WTC11 (cell line): Measurements from ENCODE around the gene PPP1R16B. TPM values are rescaled to one million over a fixed set of nuclear protein-coding genes. Genes with fewer than 3 reads are reported as not detected.
A peak's percentile ranks its signal among the peaks of the same experiment; 100 is the strongest.

Source experiments
- ATAC-seq: fragments of 200-7000 bp; cut with Tn5 transposase; 2 replicates; pipeline ENCODE4 v1.10.0; 2021; ENCODE audit warnings: mild to moderate bottlenecking, moderate library complexity
- CTCF ChIA-PET: fragments of 300-600 bp; sonication (Branson Sonifier 250); formaldehyde crosslinking; loops from one replicate; lab custom pipeline; 2021; ENCODE audit warnings: antibody characterized with exemption; lab: Charles Lee
- POLR2A ChIA-PET: fragments of 350-600 bp; sonication (Branson Sonifier 250); formaldehyde crosslinking; loops from one replicate; lab custom pipeline; 2021; ENCODE audit warnings: antibody characterized with exemption; lab: Charles Lee
- DNase-seq: peaks from one replicate; pipeline ENCODE4 v3.0.0; 2021; ENCODE audit warnings: low spot score
- H3K27ac Mint-ChIP-seq: 2 replicates; pipeline ENCODE4 v1.8.0; 2021; ENCODE audit warnings: mixed read lengths
- H3K27me3 Mint-ChIP-seq: 2 replicates; pipeline ENCODE4 v1.8.0; 2021; ENCODE audit warnings: low read depth, mild to moderate bottlenecking, moderate library complexity, mixed read lengths
- H3K36me3 Mint-ChIP-seq: 2 replicates; pipeline ENCODE4 v1.8.0; 2021; ENCODE audit warnings: mixed read lengths
- H3K4me1 Mint-ChIP-seq: 2 replicates; pipeline ENCODE4 v1.8.0; 2022; ENCODE audit warnings: mixed read lengths
- H3K4me3 Mint-ChIP-seq: 2 replicates; pipeline ENCODE4 v1.8.0; 2021; ENCODE audit warnings: mild to moderate bottlenecking, moderate library complexity, mixed read lengths
- H3K9me3 Mint-ChIP-seq: 2 replicates; pipeline ENCODE4 v1.8.0; 2021; ENCODE audit warnings: mixed read lengths
- CREB1 ChIP-seq: sonication (generic); formaldehyde crosslinking; IDR thresholded peaks from 2 replicates; pipeline ENCODE4 v1.8.0; 2023; ENCODE audit warnings: mild to moderate bottlenecking, missing genetic modification reagents
- ETV6 ChIP-seq: sonication (generic); formaldehyde crosslinking; IDR thresholded peaks from 2 replicates; pipeline ENCODE4 v1.8.1; 2022; ENCODE audit warnings: mild to moderate bottlenecking, missing genetic modification reagents
- FOXJ3 ChIP-seq: sonication (generic); formaldehyde crosslinking; IDR thresholded peaks from 2 replicates; pipeline ENCODE4 v1.9.0; 2021; ENCODE audit warnings: missing genetic modification reagents, mild to moderate bottlenecking, borderline replicate concordance
- FOXK1 ChIP-seq: sonication (generic); formaldehyde crosslinking; IDR thresholded peaks from 2 replicates; pipeline ENCODE4 v1.8.0; 2022; ENCODE audit warnings: mild to moderate bottlenecking, moderate library complexity, missing genetic modification reagents
- FOXP1 ChIP-seq: sonication (generic); formaldehyde crosslinking; IDR thresholded peaks from 2 replicates; pipeline ENCODE4 v1.8.0; 2022; ENCODE audit warnings: missing genetic modification reagents, mild to moderate bottlenecking, moderate library complexity, borderline replicate concordance
- GABPB1 ChIP-seq: sonication (generic); formaldehyde crosslinking; IDR thresholded peaks from 2 replicates; pipeline ENCODE4 v1.8.1; 2023; ENCODE audit warnings: mild to moderate bottlenecking, missing genetic modification reagents
- GRHL2 ChIP-seq: fragments of 250-450 bp; sonication (Bioruptor Pico); IDR thresholded peaks from 2 replicates; pipeline ENCODE4 v1.8.0; 2022; ENCODE audit warnings: mild to moderate bottlenecking, moderate library complexity; ENCODE audit not compliant: insufficient replicate concordance, severe bottlenecking
- JAZF1 ChIP-seq: fragments of 250-450 bp; sonication (Bioruptor Pico); IDR thresholded peaks from 2 replicates; pipeline ENCODE4 v1.9.0; 2021; ENCODE audit warnings: moderate library complexity, mild to moderate bottlenecking, inconsistent platforms
- JUN ChIP-seq: sonication (generic); formaldehyde crosslinking; IDR thresholded peaks from 2 replicates; pipeline ENCODE4 v1.8.0; 2023; ENCODE audit warnings: mild to moderate bottlenecking, missing genetic modification reagents
- KAT7 ChIP-seq: sonication (generic); formaldehyde crosslinking; IDR thresholded peaks from 2 replicates; pipeline ENCODE4 v1.8.1; 2023; ENCODE audit warnings: missing genetic modification reagents, mild to moderate bottlenecking, borderline replicate concordance
- MYBL2 ChIP-seq: sonication (generic); formaldehyde crosslinking; IDR thresholded peaks from 2 replicates; pipeline ENCODE4 v1.8.1; 2023; ENCODE audit warnings: mild to moderate bottlenecking, moderate library complexity, missing genetic modification reagents
- NFYB ChIP-seq: sonication (generic); formaldehyde crosslinking; conservative IDR thresholded peaks from 2 replicates; pipeline ENCODE4 v1.8.0; 2022; ENCODE audit warnings: low read depth, missing genetic modification reagents
- OVOL2 ChIP-seq: fragments of 250-450 bp; sonication (Bioruptor Pico); IDR thresholded peaks from 2 replicates; pipeline ENCODE4 v1.9.0; 2021; ENCODE audit warnings: mild to moderate bottlenecking, borderline replicate concordance
- RELA ChIP-seq: sonication (generic); formaldehyde crosslinking; IDR thresholded peaks from 2 replicates; pipeline ENCODE4 v1.8.1; 2022; ENCODE audit warnings: missing genetic modification reagents, mild to moderate bottlenecking, borderline replicate concordance
- SMAD3 ChIP-seq: sonication (generic); formaldehyde crosslinking; IDR thresholded peaks from 2 replicates; pipeline ENCODE4 v1.8.0; 2022; ENCODE audit warnings: missing genetic modification reagents, mild to moderate bottlenecking, borderline replicate concordance
- SMAD4 ChIP-seq: sonication (generic); formaldehyde crosslinking; IDR thresholded peaks from 2 replicates; pipeline ENCODE4 v1.8.0; 2022; ENCODE audit warnings: mild to moderate bottlenecking, missing genetic modification reagents
- SOX15 ChIP-seq: fragments of 250-450 bp; sonication (Bioruptor Pico); IDR thresholded peaks from 2 replicates; pipeline ENCODE4 v1.9.0; 2021; ENCODE audit warnings: mild to moderate bottlenecking
- TEAD1 ChIP-seq: sonication (generic); formaldehyde crosslinking; IDR thresholded peaks from 2 replicates; pipeline ENCODE4 v1.8.0; 2022; ENCODE audit warnings: mild to moderate bottlenecking, missing genetic modification reagents
- TEAD4 ChIP-seq: sonication (generic); formaldehyde crosslinking; IDR thresholded peaks from 2 replicates; pipeline ENCODE4 v1.8.0; 2022; ENCODE audit warnings: mild to moderate bottlenecking, missing genetic modification reagents
- ZNF396 ChIP-seq: fragments of 250-450 bp; sonication (Bioruptor Pico); IDR thresholded peaks from 2 replicates; pipeline ENCODE4 v1.8.0; 2021; ENCODE audit warnings: mild to moderate bottlenecking, moderate library complexity, borderline replicate concordance
- total RNA-seq: library from RNA; stranded (reverse); gene quantifications from 3 replicates; pipeline ENCODE4 v1.2.3, GENCODE V29; 2021
- TF ChIP-seq, protein P1 (sequence below): sonication (generic); formaldehyde crosslinking; IDR thresholded peaks from 2 replicates; pipeline ENCODE4 v1.8.1; 2023; ENCODE audit warnings: mild to moderate bottlenecking, missing genetic modification reagents
- TF ChIP-seq, protein P2 (sequence below): sonication (generic); formaldehyde crosslinking; IDR thresholded peaks from 2 replicates; pipeline ENCODE4 v1.8.1; 2023; ENCODE audit warnings: mild to moderate bottlenecking, moderate library complexity, missing genetic modification reagents
- TF ChIP-seq, protein P3 (sequence below): sonication (generic); formaldehyde crosslinking; IDR thresholded peaks from 2 replicates; pipeline ENCODE4 v1.8.0; 2022; ENCODE audit warnings: mild to moderate bottlenecking, missing genetic modification reagents
- TF ChIP-seq, protein P4 (sequence below): fragments of 250-450 bp; sonication (Bioruptor Pico); IDR thresholded peaks from 2 replicates; pipeline ENCODE4 v2.1.2; 2022; ENCODE audit warnings: mild to moderate bottlenecking, moderate library complexity
- TF ChIP-seq, protein P5 (sequence below): sonication (generic); formaldehyde crosslinking; IDR thresholded peaks from 2 replicates; pipeline ENCODE4 v1.8.0; 2023; ENCODE audit warnings: missing genetic modification reagents, mild to moderate bottlenecking, borderline replicate concordance
- TF ChIP-seq, protein P6 (sequence below): sonication (generic); formaldehyde crosslinking; IDR thresholded peaks from 2 replicates; pipeline ENCODE4 v1.8.1; 2022; ENCODE audit warnings: missing genetic modification reagents, borderline replicate concordance

Gene PPP1R16B
- total RNA-seq, 1 experiment from 2014 or later: 12.0 TPM

DNA sequence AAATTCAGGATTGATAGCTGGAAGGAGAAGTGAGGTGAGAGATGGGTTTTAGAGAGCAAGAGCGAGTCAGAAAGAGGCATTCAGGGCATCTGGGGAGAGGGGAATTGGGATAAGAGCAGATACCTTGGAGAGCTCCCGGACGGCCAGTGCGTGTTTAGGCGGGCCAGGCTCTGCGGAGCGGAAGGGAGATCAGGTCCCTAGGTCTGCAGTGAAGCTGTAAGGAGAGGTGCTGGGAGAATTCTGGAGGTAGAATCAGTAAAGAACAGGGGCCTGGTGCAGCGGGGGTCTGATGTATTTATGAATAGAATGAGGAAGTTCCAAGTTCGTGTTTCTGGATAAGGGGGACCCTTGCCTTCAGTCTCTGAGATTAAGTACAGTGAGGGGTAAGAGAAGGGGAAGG lies 73.4 kb downstream of the PPP1R16B start:
- ChIA-PET CTCF (interaction anchor here (1.0 to 1.6 kb wide), 4 partner anchors 14 to 153 kb away, joined by 3 to 12 read pairs (median 5); no protein-coding TSS in a partner anchor), POLR2A (interaction anchor here (0.6 to 1.3 kb wide), 2 partner anchors 14 to 48 kb away, joined by 3 to 7 read pairs; no protein-coding TSS in a partner anchor)
- DNase-seq: peak; percentile 70
- no peaks in the 10 kb centered on the region for H3K9me3 Mint-ChIP-seq
- no peaks in the 10 kb centered on the region; the same call in 1 of the 2 replicates for H3K27me3 Mint-ChIP-seq
- peak; percentile 81 for ATAC-seq
- H3K4me1 Mint-ChIP-seq: peaks cover 28% of the 10 kb centered on the region
- H3K36me3 Mint-ChIP-seq: no peaks in the 10 kb centered on the region
- no peak overlapping the region for H3K4me3 Mint-ChIP-seq
- no peak overlapping the region for H3K27ac Mint-ChIP-seq
- TF ChIP-seq FOXJ3 (no peak), JAZF1 (no peak), SMAD3 (CRISPR knock-in tag) (no peak; the same call in 1 of the 2 replicates), FOXP1 (CRISPR knock-in tag) (peak; percentile 54; the same call in 1 of the 2 replicates), ZNF396 (no peak), OVOL2 (CRISPR knock-in tag) (no peak), GRHL2 (no peak), TEAD1 (CRISPR knock-in tag) (0 out of 2 replicates have a peak, but pooled peaks have one; percentile 46), JUN (peak; percentile 71; the same call in 1 of the 2 replicates), RELA (no peak), SOX15 (CRISPR knock-in tag) (no peak), FOXK1 (CRISPR knock-in tag) (peak; percentile 37; the same call in 1 of the 2 replicates), KAT7 (CRISPR knock-in tag) (no peak), TEAD4 (CRISPR knock-in tag) (0 out of 2 replicates have a peak, but pooled peaks have one; percentile 55), SMAD4 (CRISPR knock-in tag) (0 out of 2 replicates have a peak, but pooled peaks have one; percentile 64), MYBL2 (0 out of 2 replicates have a peak, but pooled peaks have one; percentile 24), CREB1 (CRISPR knock-in tag) (0 out of 2 replicates have a peak, but pooled peaks have one; percentile 33), ETV6 (0 out of 2 replicates have a peak, but pooled peaks have one; percentile 45), GABPB1 (CRISPR knock-in tag) (no peak), NFYB (CRISPR knock-in tag) (no peak)
- TF ChIP-seq, protein P1, sequence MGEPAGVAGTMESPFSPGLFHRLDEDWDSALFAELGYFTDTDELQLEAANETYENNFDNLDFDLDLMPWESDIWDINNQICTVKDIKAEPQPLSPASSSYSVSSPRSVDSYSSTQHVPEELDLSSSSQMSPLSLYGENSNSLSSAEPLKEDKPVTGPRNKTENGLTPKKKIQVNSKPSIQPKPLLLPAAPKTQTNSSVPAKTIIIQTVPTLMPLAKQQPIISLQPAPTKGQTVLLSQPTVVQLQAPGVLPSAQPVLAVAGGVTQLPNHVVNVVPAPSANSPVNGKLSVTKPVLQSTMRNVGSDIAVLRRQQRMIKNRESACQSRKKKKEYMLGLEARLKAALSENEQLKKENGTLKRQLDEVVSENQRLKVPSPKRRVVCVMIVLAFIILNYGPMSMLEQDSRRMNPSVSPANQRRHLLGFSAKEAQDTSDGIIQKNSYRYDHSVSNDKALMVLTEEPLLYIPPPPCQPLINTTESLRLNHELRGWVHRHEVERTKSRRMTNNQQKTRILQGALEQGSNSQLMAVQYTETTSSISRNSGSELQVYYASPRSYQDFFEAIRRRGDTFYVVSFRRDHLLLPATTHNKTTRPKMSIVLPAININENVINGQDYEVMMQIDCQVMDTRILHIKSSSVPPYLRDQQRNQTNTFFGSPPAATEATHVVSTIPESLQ (CRISPR knock-in tag): no peak
- TF ChIP-seq, protein P2, sequence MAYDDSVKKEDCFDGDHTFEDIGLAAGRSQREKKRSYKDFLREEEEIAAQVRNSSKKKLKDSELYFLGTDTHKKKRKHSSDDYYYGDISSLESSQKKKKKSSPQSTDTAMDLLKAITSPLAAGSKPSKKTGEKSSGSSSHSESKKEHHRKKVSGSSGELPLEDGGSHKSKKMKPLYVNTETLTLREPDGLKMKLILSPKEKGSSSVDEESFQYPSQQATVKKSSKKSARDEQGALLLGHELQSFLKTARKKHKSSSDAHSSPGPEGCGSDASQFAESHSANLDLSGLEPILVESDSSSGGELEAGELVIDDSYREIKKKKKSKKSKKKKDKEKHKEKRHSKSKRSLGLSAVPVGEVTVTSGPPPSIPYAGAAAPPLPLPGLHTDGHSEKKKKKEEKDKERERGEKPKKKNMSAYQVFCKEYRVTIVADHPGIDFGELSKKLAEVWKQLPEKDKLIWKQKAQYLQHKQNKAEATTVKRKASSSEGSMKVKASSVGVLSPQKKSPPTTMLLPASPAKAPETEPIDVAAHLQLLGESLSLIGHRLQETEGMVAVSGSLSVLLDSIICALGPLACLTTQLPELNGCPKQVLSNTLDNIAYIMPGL (CRISPR knock-in tag): no peak
- TF ChIP-seq, protein P3, sequence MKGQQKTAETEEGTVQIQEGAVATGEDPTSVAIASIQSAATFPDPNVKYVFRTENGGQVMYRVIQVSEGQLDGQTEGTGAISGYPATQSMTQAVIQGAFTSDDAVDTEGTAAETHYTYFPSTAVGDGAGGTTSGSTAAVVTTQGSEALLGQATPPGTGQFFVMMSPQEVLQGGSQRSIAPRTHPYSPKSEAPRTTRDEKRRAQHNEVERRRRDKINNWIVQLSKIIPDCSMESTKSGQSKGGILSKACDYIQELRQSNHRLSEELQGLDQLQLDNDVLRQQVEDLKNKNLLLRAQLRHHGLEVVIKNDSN: peak; percentile 49; the same call in 1 of the 2 replicates
- TF ChIP-seq, protein P4, sequence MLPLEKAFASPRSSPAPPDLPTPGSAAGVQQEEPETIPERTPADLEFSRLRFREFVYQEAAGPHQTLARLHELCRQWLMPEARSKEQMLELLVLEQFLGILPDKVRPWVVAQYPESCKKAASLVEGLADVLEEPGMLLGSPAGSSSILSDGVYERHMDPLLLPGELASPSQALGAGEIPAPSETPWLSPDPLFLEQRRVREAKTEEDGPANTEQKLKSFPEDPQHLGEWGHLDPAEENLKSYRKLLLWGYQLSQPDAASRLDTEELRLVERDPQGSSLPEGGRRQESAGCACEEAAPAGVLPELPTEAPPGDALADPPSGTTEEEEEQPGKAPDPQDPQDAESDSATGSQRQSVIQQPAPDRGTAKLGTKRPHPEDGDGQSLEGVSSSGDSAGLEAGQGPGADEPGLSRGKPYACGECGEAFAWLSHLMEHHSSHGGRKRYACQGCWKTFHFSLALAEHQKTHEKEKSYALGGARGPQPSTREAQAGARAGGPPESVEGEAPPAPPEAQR (CRISPR knock-in tag): no peak
- TF ChIP-seq, protein P5, sequence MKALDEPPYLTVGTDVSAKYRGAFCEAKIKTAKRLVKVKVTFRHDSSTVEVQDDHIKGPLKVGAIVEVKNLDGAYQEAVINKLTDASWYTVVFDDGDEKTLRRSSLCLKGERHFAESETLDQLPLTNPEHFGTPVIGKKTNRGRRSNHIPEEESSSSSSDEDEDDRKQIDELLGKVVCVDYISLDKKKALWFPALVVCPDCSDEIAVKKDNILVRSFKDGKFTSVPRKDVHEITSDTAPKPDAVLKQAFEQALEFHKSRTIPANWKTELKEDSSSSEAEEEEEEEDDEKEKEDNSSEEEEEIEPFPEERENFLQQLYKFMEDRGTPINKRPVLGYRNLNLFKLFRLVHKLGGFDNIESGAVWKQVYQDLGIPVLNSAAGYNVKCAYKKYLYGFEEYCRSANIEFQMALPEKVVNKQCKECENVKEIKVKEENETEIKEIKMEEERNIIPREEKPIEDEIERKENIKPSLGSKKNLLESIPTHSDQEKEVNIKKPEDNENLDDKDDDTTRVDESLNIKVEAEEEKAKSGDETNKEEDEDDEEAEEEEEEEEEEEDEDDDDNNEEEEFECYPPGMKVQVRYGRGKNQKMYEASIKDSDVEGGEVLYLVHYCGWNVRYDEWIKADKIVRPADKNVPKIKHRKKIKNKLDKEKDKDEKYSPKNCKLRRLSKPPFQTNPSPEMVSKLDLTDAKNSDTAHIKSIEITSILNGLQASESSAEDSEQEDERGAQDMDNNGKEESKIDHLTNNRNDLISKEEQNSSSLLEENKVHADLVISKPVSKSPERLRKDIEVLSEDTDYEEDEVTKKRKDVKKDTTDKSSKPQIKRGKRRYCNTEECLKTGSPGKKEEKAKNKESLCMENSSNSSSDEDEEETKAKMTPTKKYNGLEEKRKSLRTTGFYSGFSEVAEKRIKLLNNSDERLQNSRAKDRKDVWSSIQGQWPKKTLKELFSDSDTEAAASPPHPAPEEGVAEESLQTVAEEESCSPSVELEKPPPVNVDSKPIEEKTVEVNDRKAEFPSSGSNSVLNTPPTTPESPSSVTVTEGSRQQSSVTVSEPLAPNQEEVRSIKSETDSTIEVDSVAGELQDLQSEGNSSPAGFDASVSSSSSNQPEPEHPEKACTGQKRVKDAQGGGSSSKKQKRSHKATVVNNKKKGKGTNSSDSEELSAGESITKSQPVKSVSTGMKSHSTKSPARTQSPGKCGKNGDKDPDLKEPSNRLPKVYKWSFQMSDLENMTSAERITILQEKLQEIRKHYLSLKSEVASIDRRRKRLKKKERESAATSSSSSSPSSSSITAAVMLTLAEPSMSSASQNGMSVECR (CRISPR knock-in tag): 0 out of 2 replicates have a peak, but pooled peaks have one; percentile 65
- TF ChIP-seq, protein P6, sequence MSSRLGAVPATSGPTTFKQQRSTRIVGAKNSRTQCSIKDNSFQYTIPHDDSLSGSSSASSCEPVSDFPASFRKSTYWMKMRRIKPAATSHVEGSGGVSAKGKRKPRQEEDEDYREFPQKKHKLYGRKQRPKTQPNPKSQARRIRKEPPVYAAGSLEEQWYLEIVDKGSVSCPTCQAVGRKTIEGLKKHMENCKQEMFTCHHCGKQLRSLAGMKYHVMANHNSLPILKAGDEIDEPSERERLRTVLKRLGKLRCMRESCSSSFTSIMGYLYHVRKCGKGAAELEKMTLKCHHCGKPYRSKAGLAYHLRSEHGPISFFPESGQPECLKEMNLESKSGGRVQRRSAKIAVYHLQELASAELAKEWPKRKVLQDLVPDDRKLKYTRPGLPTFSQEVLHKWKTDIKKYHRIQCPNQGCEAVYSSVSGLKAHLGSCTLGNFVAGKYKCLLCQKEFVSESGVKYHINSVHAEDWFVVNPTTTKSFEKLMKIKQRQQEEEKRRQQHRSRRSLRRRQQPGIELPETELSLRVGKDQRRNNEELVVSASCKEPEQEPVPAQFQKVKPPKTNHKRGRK (CRISPR knock-in tag): 0 out of 2 replicates have a peak, but pooled peaks have one; percentile 47
